ENCODE results near the gene SPEM3.
"Not testable (repeated sequence)": the region's sequence is repeated elsewhere in the genome, so short reads cannot be mapped to it uniquely, and the experiment has no call there.

The SPEM3 gene

GRCh38 chr17:7470457-7470973, 41.9 kb downstream of the SPEM3 start:
- H2AFZ ChIP-seq (ENCODE audit: low read depth, low read length); H3K9ac ChIP-seq (ENCODE audit: low read depth, low read length); H3K4me1 ChIP-seq (ENCODE audit: insufficient read depth, low read length); H3K9me3 ChIP-seq (ENCODE audit: insufficient read depth, low read length, severe bottlenecking); H3K4me2 ChIP-seq (ENCODE audit: insufficient read depth, low read length); H3K27ac ChIP-seq (ENCODE audit: low read length); ATAC-seq (ENCODE audit: insufficient read depth, low read depth); DNase-seq; H3K4me3 ChIP-seq (ENCODE audit: low read depth in 1 of 2, low read length in 2 of 2); H3K27me3 ChIP-seq (ENCODE audit: insufficient read depth, low read length, poor library complexity): not testable (repeated sequence)
- peaks cover 17% of the 10 kb centered on the region for H3K36me3 ChIP-seq (ENCODE audit: insufficient read depth, low read length)
- peaks cover 59% of the 10 kb centered on the region for H3K79me2 ChIP-seq (ENCODE audit: insufficient read depth, low read length)
- H4K20me1 ChIP-seq (ENCODE audit: insufficient read depth, low read length): 0 out of 2 replicates have a peak, but pooled peaks cover 11% of the 10 kb centered on the region

DNA sequence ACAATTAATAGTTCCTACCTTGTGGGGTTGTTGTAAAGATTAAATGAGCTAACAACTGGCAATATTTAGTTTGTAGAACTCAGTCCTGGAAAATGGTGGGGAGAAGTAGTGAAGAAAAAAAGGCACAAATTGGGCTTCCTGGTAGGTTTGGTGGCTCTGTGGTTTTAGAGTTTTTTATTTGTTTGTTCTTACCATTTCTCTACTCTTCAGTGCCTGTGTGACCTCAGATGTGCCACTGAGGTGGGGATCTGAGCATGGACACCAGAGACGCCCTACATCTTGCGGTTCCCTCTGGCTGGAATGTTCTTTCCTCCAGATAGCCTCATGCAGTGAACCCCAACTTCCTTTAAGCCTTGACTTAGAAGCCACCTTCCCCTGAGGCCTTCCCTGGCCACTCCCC, 43.1 kb downstream of the SPEM3 start:
- H3K9ac ChIP-seq (ENCODE audit: low read depth, low read length): no peak overlapping the region
- H3K36me3 ChIP-seq (ENCODE audit: insufficient read depth, low read length): peaks cover 9% of the 10 kb centered on the region
- H3K27me3 ChIP-seq (ENCODE audit: insufficient read depth, low read length, poor library complexity): no peaks in the 10 kb centered on the region
- peaks cover 20% of the 10 kb centered on the region; the same call in 1 of the 2 replicates for H4K20me1 ChIP-seq (ENCODE audit: insufficient read depth, low read length)
- ATAC-seq (ENCODE audit: insufficient read depth, low read depth) (no peak), DNase-seq (no peak)
- no peak overlapping the region for H3K4me2 ChIP-seq (ENCODE audit: insufficient read depth, low read length)
- no peak overlapping the region for H3K4me3 ChIP-seq (ENCODE audit: low read depth in 1 of 2, low read length in 2 of 2)
- H3K27ac ChIP-seq (ENCODE audit: low read length): peak overlapping the region; percentile 52; the same call in 1 of the 2 replicates
- H2AFZ ChIP-seq (ENCODE audit: low read depth, low read length): no peak overlapping the region
- H3K9me3 ChIP-seq (ENCODE audit: insufficient read depth, low read length, severe bottlenecking): no peaks in the 10 kb centered on the region
- H3K4me1 ChIP-seq (ENCODE audit: insufficient read depth, low read length): no peaks in the 10 kb centered on the region
- TF ChIP-seq EZH2 (IDR thresholded peaks at IDR 0.05; ENCODE audit: borderline replicate concordance, low read depth, low read length, severe bottlenecking): no peak
- TF ChIP-seq CTCF (IDR thresholded peaks at IDR 0.05; ENCODE audit: borderline replicate concordance, extremely low read depth, low read length, poor library complexity, severe bottlenecking): no peak
- peaks cover 71% of the 10 kb centered on the region for H3K79me2 ChIP-seq (ENCODE audit: insufficient read depth, low read length)

GRCh38 chr17:7474767-7475166, 46.1 kb downstream of the SPEM3 start:
- H3K4me1 ChIP-seq (ENCODE audit: insufficient read depth, low read length): peaks cover 20% of the 10 kb centered on the region
- H3K9me3 ChIP-seq (ENCODE audit: insufficient read depth, low read length, severe bottlenecking); ATAC-seq (ENCODE audit: insufficient read depth, low read depth); H3K4me3 ChIP-seq (ENCODE audit: low read depth in 1 of 2, low read length in 2 of 2); H3K36me3 ChIP-seq (ENCODE audit: insufficient read depth, low read length); DNase-seq; H3K27me3 ChIP-seq (ENCODE audit: insufficient read depth, low read length, poor library complexity); H2AFZ ChIP-seq (ENCODE audit: low read depth, low read length); H3K27ac ChIP-seq (ENCODE audit: low read length); H3K9ac ChIP-seq (ENCODE audit: low read depth, low read length); H3K4me2 ChIP-seq (ENCODE audit: insufficient read depth, low read length): not testable (repeated sequence)
- peaks cover 86% of the 10 kb centered on the region for H3K79me2 ChIP-seq (ENCODE audit: insufficient read depth, low read length)
- peaks cover 36% of the 10 kb centered on the region for H4K20me1 ChIP-seq (ENCODE audit: insufficient read depth, low read length)

GRCh38 chr17:7475764-7476422, 47.2 kb downstream of the SPEM3 start:
- no peak overlapping the region for H3K4me3 ChIP-seq (ENCODE audit: low read depth in 1 of 2, low read length in 2 of 2)
- no peak overlapping the region for H3K4me2 ChIP-seq (ENCODE audit: insufficient read depth, low read length)
- no peak for DNase-seq
- H3K27ac ChIP-seq (ENCODE audit: low read length): no peak overlapping the region
- H3K9me3 ChIP-seq (ENCODE audit: insufficient read depth, low read length, severe bottlenecking): no peaks in the 10 kb centered on the region
- no peak for ATAC-seq (ENCODE audit: insufficient read depth, low read depth)
- peaks cover 32% of the 10 kb centered on the region for H4K20me1 ChIP-seq (ENCODE audit: insufficient read depth, low read length)
- H2AFZ ChIP-seq (ENCODE audit: low read depth, low read length): no peak overlapping the region
- H3K4me1 ChIP-seq (ENCODE audit: insufficient read depth, low read length): peaks cover 29% of the 10 kb centered on the region
- no peak for TF ChIP-seq CTCF (IDR thresholded peaks at IDR 0.05; ENCODE audit: borderline replicate concordance, extremely low read depth, low read length, poor library complexity, severe bottlenecking)
- TF ChIP-seq EZH2 (IDR thresholded peaks at IDR 0.05; ENCODE audit: borderline replicate concordance, low read depth, low read length, severe bottlenecking): no peak
- no peak overlapping the region for H3K9ac ChIP-seq (ENCODE audit: low read depth, low read length)
- H3K27me3 ChIP-seq (ENCODE audit: insufficient read depth, low read length, poor library complexity): no peaks in the 10 kb centered on the region
- peaks cover 3% of the 10 kb centered on the region for H3K36me3 ChIP-seq (ENCODE audit: insufficient read depth, low read length)
- H3K79me2 ChIP-seq (ENCODE audit: insufficient read depth, low read length): peaks cover 86% of the 10 kb centered on the region

Measured in DND-41 (cell line).